Measurements from ENCODE around the gene AACS. TPM values are rescaled to one million over a fixed set of nuclear protein-coding genes. Genes with fewer than 3 reads are reported as not detected.

AACS gene
- total RNA-seq, 1 donor from 2014 or later, result 16.6 TPM

GRCh38 chr12:125164541-125164940 is 99.3 kb downstream of the AACS start:
- no peaks in the 10 kb centered on the region for H3K4me1 ChIP-seq
- H3K36me3 ChIP-seq, result no peaks in the 10 kb centered on the region
- no peaks in the 10 kb centered on the region for H3F3A ChIP-seq (ENCODE audit: low read depth)
- no peak for TF ChIP-seq EZH2 (IDR thresholded peaks at IDR 0.05)
- TF ChIP-seq, protein P1, sequence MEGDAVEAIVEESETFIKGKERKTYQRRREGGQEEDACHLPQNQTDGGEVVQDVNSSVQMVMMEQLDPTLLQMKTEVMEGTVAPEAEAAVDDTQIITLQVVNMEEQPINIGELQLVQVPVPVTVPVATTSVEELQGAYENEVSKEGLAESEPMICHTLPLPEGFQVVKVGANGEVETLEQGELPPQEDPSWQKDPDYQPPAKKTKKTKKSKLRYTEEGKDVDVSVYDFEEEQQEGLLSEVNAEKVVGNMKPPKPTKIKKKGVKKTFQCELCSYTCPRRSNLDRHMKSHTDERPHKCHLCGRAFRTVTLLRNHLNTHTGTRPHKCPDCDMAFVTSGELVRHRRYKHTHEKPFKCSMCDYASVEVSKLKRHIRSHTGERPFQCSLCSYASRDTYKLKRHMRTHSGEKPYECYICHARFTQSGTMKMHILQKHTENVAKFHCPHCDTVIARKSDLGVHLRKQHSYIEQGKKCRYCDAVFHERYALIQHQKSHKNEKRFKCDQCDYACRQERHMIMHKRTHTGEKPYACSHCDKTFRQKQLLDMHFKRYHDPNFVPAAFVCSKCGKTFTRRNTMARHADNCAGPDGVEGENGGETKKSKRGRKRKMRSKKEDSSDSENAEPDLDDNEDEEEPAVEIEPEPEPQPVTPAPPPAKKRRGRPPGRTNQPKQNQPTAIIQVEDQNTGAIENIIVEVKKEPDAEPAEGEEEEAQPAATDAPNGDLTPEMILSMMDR (IDR thresholded peaks at IDR 0.05), result no peak
- no peak for TF ChIP-seq EZH2phosphoT487 (IDR thresholded peaks at IDR 0.05)
- no peak overlapping the region for H3K27ac ChIP-seq
- H3K4me3 Mint-ChIP-seq, result no peak overlapping the region
- peaks cover 3% of the 10 kb centered on the region for H3K4me1 Mint-ChIP-seq
- H3K27ac Mint-ChIP-seq, result no peak overlapping the region
- H3K27me3 Mint-ChIP-seq (ENCODE audit: insufficient read depth, low read depth), result peaks cover 15% of the 10 kb centered on the region
- H3K79me2 ChIP-seq (ENCODE audit: low read depth), result no peaks in the 10 kb centered on the region
- DNase-seq (ENCODE audit: low spot score), result no peak
- no peak overlapping the region for H3K9ac ChIP-seq
- no peaks in the 10 kb centered on the region for H3K36me3 Mint-ChIP-seq
- H2AFZ ChIP-seq (replicated peaks), result no peak overlapping the region
- H3K9me3 ChIP-seq (ENCODE audit: low read depth), result no peaks in the 10 kb centered on the region
- no peak overlapping the region for H3K4me2 ChIP-seq
- no peaks in the 10 kb centered on the region for H3K27me3 ChIP-seq
- H3K9me3 Mint-ChIP-seq, result peaks cover 2% of the 10 kb centered on the region
- no peak overlapping the region for H3K4me3 ChIP-seq
- no peaks in the 10 kb centered on the region for H4K20me1 ChIP-seq (ENCODE audit: low read depth)

DNA sequence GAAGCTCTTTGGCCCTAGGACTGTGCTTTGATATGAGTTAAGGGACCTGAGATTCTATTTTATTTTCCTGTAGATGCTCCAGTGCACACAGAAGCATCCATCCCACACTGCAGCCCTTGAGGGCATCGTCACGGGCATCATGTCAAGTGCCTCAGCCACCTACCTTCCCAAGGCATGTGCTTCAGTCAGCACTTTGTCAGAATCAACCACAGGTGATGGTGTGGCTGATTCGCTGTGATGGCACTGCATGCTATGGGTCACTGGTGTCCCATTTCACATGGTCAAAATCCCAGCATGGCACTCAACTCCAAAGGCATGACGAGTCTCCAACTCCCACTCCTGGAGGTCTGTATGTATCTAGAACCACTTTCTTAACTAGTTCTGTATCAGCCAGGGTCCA is 100.8 kb downstream of the AACS start:
- Histone ChIP-seq H3K4me3 (no peak overlapping the region), H2AFZ (replicated peaks) (no peak overlapping the region), H3K4me2 (no peak overlapping the region), H3K36me3 (no peaks in the 10 kb centered on the region), H3F3A (ENCODE audit: low read depth) (no peaks in the 10 kb centered on the region), H3K4me1 (no peaks in the 10 kb centered on the region), H3K9ac (no peak overlapping the region), H4K20me1 (ENCODE audit: low read depth) (no peaks in the 10 kb centered on the region), H3K9me3 (ENCODE audit: low read depth) (no peaks in the 10 kb centered on the region), H3K27me3 (no peaks in the 10 kb centered on the region), H3K79me2 (ENCODE audit: low read depth) (no peaks in the 10 kb centered on the region), H3K27ac (no peak overlapping the region)
- Mint-ChIP-seq H3K27me3 (ENCODE audit: insufficient read depth, low read depth) (peaks cover 11% of the 10 kb centered on the region), H3K4me1 (no peaks in the 10 kb centered on the region), H3K36me3 (no peaks in the 10 kb centered on the region), H3K27ac (no peak overlapping the region), H3K9me3 (peaks cover 2% of the 10 kb centered on the region), H3K4me3 (no peak overlapping the region)
- TF ChIP-seq EZH2phosphoT487 (IDR thresholded peaks at IDR 0.05) (no peak), EZH2 (IDR thresholded peaks at IDR 0.05) (no peak)
- TF ChIP-seq, protein P1 (IDR thresholded peaks at IDR 0.05), result no peak
- DNase-seq (ENCODE audit: low spot score), result no peak

- Histone ChIP-seq H3K36me3 (no peaks in the 10 kb centered on the region), H3K9me3 (ENCODE audit: low read depth) (no peaks in the 10 kb centered on the region), H3K27me3 (no peaks in the 10 kb centered on the region), H3K79me2 (ENCODE audit: low read depth) (no peaks in the 10 kb centered on the region), H3F3A (ENCODE audit: low read depth) (no peaks in the 10 kb centered on the region), H3K9ac (no peak overlapping the region), H3K4me3 (no peak overlapping the region), H3K27ac (no peak overlapping the region), H4K20me1 (ENCODE audit: low read depth) (no peaks in the 10 kb centered on the region), H3K4me1 (no peaks in the 10 kb centered on the region), H2AFZ (replicated peaks) (no peak overlapping the region), H3K4me2 (no peak overlapping the region)
- TF ChIP-seq, protein P1 (IDR thresholded peaks at IDR 0.05), result no peak
- H3K36me3 Mint-ChIP-seq, result no peaks in the 10 kb centered on the region
- H3K4me1 Mint-ChIP-seq, result no peaks in the 10 kb centered on the region
- no peak overlapping the region for H3K4me3 Mint-ChIP-seq
- H3K27me3 Mint-ChIP-seq (ENCODE audit: insufficient read depth, low read depth), result peaks cover 4% of the 10 kb centered on the region
- H3K9me3 Mint-ChIP-seq, result peaks cover 2% of the 10 kb centered on the region
- no peak for DNase-seq (ENCODE audit: low spot score)
- H3K27ac Mint-ChIP-seq, result no peak overlapping the region
Observed at GRCh38 chr12:125167658-125168057, 102.4 kb downstream of the AACS start.

DNA sequence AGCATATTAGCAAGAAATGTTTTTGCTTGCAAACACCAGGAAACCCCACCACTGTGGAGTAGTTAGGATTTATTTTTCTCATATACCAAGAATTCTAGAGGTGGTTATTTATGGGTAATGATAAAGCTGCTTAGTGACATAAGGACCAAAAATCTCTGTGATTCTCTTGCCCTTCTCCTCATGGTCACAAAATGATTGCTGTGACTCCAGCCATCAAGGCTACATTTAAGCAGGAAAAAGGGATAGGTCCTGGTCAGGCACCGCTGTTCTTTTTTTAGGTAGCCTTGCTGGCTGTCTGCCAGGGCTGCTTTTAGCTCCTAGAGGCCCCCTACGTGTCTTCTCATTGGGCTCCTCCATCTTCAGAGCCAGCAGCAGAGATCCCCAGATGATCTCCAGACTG is 104.2 kb downstream of the AACS start:
- H4K20me1 ChIP-seq (ENCODE audit: low read depth), result no peaks in the 10 kb centered on the region
- H3K27ac Mint-ChIP-seq, result no peak overlapping the region
- no peaks in the 10 kb centered on the region for H3K36me3 Mint-ChIP-seq
- H3K4me2 ChIP-seq, result no peak overlapping the region
- H3K9me3 Mint-ChIP-seq, result peaks cover 2% of the 10 kb centered on the region
- DNase-seq (ENCODE audit: low spot score), result no peak
- H2AFZ ChIP-seq (replicated peaks), result no peak overlapping the region
- H3K4me1 Mint-ChIP-seq, result no peaks in the 10 kb centered on the region
- H3K4me3 ChIP-seq, result no peak overlapping the region
- H3K4me1 ChIP-seq, result no peaks in the 10 kb centered on the region
- H3K79me2 ChIP-seq (ENCODE audit: low read depth), result no peaks in the 10 kb centered on the region
- no peak overlapping the region for H3K9ac ChIP-seq
- H3K27me3 Mint-ChIP-seq (ENCODE audit: insufficient read depth, low read depth), result peaks cover 4% of the 10 kb centered on the region
- no peaks in the 10 kb centered on the region for H3K36me3 ChIP-seq
- H3K27ac ChIP-seq, result no peak overlapping the region
- no peak overlapping the region for H3K4me3 Mint-ChIP-seq
- no peaks in the 10 kb centered on the region for H3K9me3 ChIP-seq (ENCODE audit: low read depth)
- H3F3A ChIP-seq (ENCODE audit: low read depth), result no peaks in the 10 kb centered on the region
- H3K27me3 ChIP-seq, result no peaks in the 10 kb centered on the region
- TF ChIP-seq, protein P1 (IDR thresholded peaks at IDR 0.05), result no peak
- TF ChIP-seq EZH2 (IDR thresholded peaks at IDR 0.05), result no peak
- no peak for TF ChIP-seq EZH2phosphoT487 (IDR thresholded peaks at IDR 0.05)

All from neural progenitor cell (in vitro differentiated cells).